ENCODE results near the gene LMAN2.
"Not testable (repeated sequence)": the region's sequence is repeated elsewhere in the genome, so short reads cannot be mapped to it uniquely, and the experiment has no call there.

The LMAN2 gene

GRCh38 chr5:177382423-177383029, 31.1 kb upstream of the LMAN2 start:
- peak; percentile 40; the same call in 1 of the 2 replicates for TF ChIP-seq CTCF (IDR thresholded peaks at IDR 0.05; ENCODE audit: low read depth, low read length)
- H3K9me3 ChIP-seq = no peaks in the 10 kb centered on the region
- peak; percentile 43 for DNase-seq
- no peaks in the 10 kb centered on the region for H3K27me3 ChIP-seq
- H3K4me3 ChIP-seq (ENCODE audit: low read depth, low read length) = no peak overlapping the region
- H3K4me1 ChIP-seq = no peaks in the 10 kb centered on the region
- no peaks in the 10 kb centered on the region for H3K36me3 ChIP-seq

GRCh38 chr5:177380805-177381126, 29.3 kb upstream of the LMAN2 start:
- no peaks in the 10 kb centered on the region for H3K4me1 ChIP-seq
- TF ChIP-seq CTCF (IDR thresholded peaks at IDR 0.05; ENCODE audit: low read depth, low read length) = no peak
- no peaks in the 10 kb centered on the region for H3K36me3 ChIP-seq
- H3K9me3 ChIP-seq = no peaks in the 10 kb centered on the region
- H3K27me3 ChIP-seq = no peaks in the 10 kb centered on the region
- H3K4me3 ChIP-seq (ENCODE audit: low read depth, low read length) = no peak overlapping the region
- no peak for DNase-seq

GRCh38 chr5:177378884-177379883, 27.7 kb upstream of the LMAN2 start:
- H3K9me3 ChIP-seq = no peaks in the 10 kb centered on the region
- H3K27me3 ChIP-seq = no peaks in the 10 kb centered on the region
- TF ChIP-seq CTCF (IDR thresholded peaks at IDR 0.05; ENCODE audit: low read depth, low read length) = no peak
- DNase-seq = no peak
- H3K4me3 ChIP-seq (ENCODE audit: low read depth, low read length) = no peak overlapping the region
- no peaks in the 10 kb centered on the region for H3K4me1 ChIP-seq
- H3K36me3 ChIP-seq = no peaks in the 10 kb centered on the region

GRCh38 chr5:177377851-177378776, 26.6 kb upstream of the LMAN2 start:
- Histone ChIP-seq H3K4me1 (no peaks in the 10 kb centered on the region), H3K27me3 (no peaks in the 10 kb centered on the region), H3K4me3 (ENCODE audit: low read depth, low read length) (no peak overlapping the region), H3K9me3 (no peaks in the 10 kb centered on the region), H3K36me3 (no peaks in the 10 kb centered on the region)
- no peak for DNase-seq
- TF ChIP-seq CTCF (IDR thresholded peaks at IDR 0.05; ENCODE audit: low read depth, low read length) = no peak

- Histone ChIP-seq H3K9me3 (no peaks in the 10 kb centered on the region), H3K36me3 (no peaks in the 10 kb centered on the region), H3K4me3 (ENCODE audit: low read depth, low read length) (no peak overlapping the region), H3K4me1 (no peaks in the 10 kb centered on the region), H3K27me3 (no peaks in the 10 kb centered on the region)
- no peak for DNase-seq
- TF ChIP-seq CTCF (IDR thresholded peaks at IDR 0.05; ENCODE audit: low read depth, low read length) = no peak
Measured at GRCh38 chr5:177376107-177376506, 24.6 kb upstream of the LMAN2 start.

- H3K36me3 ChIP-seq = not testable (repeated sequence)
Measured at GRCh38 chr5:177375516-177375915, 24.0 kb upstream of the LMAN2 start.

More at GRCh38 chr5:177375516-177375915, 24.0 kb upstream of the LMAN2 start:
- H3K4me1 ChIP-seq; H3K4me3 ChIP-seq (ENCODE audit: low read depth, low read length); H3K27me3 ChIP-seq; H3K9me3 ChIP-seq; DNase-seq: not testable (repeated sequence)
